Measurements from ENCODE around the gene TUBGCP3.

TUBGCP3 gene

DNA sequence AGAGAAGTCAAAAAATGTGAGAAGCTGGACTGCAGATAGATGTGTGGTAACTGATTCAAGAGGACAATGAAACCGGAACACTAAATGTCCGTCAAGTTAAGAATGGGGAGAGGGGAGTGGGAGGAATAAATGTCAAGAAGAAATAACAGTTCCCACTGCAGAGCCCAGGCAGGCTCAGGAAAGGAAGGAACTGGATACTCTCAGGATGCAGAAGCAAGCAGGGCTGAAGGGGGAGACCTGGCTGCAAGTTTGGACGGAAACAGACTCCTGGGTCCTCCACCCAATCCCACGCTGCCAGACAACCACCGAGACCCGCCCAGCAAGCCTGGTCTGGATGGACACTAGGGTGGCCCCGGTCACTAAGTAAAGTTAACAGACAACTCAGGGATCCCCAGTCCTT lies 18.1 kb downstream of the TUBGCP3 start:
- Histone ChIP-seq H3F3A (ENCODE audit: insufficient read depth) (no peaks in the 10 kb centered on the region), H3K9ac (ENCODE audit: low read length) (no peak overlapping the region), H3K27me3 (ENCODE audit: low read length) (no peaks in the 10 kb centered on the region), H3K36me3 (ENCODE audit: low read length) (peaks cover 22% of the 10 kb centered on the region; the same call in 1 of the 2 replicates), H3K9me2 (replicated peaks; ENCODE audit: insufficient read depth, low read length) (no peaks in the 10 kb centered on the region), H3K27ac (ENCODE audit: low read depth, low read length) (no peak overlapping the region), H3K79me2 (ENCODE audit: insufficient read depth, low read length) (peaks cover 86% of the 10 kb centered on the region), H3K4me2 (ENCODE audit: low read depth, low read length, poor library complexity, severe bottlenecking) (no peak overlapping the region), H4K20me1 (ENCODE audit: low read depth, low read length) (peaks cover 36% of the 10 kb centered on the region), H3K4me3 (ENCODE audit: insufficient read depth, low read length, poor library complexity, severe bottlenecking) (no peak overlapping the region), H2AFZ (ENCODE audit: low read depth, low read length, severe bottlenecking) (no peak overlapping the region), H3K9me3 (ENCODE audit: insufficient read depth, low read length) (no peaks in the 10 kb centered on the region)
- TF ChIP-seq, protein P1, sequence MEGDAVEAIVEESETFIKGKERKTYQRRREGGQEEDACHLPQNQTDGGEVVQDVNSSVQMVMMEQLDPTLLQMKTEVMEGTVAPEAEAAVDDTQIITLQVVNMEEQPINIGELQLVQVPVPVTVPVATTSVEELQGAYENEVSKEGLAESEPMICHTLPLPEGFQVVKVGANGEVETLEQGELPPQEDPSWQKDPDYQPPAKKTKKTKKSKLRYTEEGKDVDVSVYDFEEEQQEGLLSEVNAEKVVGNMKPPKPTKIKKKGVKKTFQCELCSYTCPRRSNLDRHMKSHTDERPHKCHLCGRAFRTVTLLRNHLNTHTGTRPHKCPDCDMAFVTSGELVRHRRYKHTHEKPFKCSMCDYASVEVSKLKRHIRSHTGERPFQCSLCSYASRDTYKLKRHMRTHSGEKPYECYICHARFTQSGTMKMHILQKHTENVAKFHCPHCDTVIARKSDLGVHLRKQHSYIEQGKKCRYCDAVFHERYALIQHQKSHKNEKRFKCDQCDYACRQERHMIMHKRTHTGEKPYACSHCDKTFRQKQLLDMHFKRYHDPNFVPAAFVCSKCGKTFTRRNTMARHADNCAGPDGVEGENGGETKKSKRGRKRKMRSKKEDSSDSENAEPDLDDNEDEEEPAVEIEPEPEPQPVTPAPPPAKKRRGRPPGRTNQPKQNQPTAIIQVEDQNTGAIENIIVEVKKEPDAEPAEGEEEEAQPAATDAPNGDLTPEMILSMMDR (IDR thresholded peaks at IDR 0.05; ENCODE audit: insufficient read depth, low read length, poor library complexity, severe bottlenecking), result no peak
- TF ChIP-seq EZH2phosphoT487 (conservative IDR thresholded peaks at IDR 0.05; ENCODE audit: low read length), result no peak

DNA sequence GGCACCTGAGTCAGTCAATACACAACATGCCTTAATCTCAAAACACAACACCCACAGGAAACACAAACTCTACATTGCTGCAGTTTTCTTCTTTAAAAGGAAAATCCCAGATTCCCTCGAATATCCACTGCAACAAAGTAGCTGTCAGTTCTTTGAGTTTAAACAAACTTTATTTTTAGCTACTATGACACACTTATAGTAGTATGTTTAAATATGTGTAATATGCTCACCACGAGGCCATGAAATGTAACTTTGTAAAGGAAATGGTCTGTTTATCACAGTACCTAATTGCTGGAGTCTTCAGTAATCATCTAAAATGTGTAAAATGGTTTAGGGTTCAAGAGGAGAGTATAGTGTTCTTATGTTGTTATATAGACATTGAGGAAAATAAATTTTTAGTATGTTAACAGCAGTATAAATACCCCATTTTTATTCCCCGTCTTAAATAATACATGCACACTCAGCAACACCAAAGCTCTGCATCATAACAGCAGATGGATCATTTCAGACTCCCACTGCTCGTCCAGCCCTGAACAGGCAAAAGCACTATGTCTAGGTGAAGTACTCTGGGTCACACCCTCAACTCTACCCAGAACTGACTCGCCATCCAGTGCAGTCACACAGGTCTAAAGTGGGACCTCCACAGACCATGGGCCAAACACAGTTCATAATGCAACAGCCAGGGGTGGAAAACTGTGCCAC lies 20.6 kb downstream of the TUBGCP3 start:
- Histone ChIP-seq H3K27me3 (ENCODE audit: low read length) (no peaks in the 10 kb centered on the region), H3K27ac (ENCODE audit: low read depth, low read length) (no peak overlapping the region), H2AFZ (ENCODE audit: low read depth, low read length, severe bottlenecking) (no peak overlapping the region), H3K9me3 (ENCODE audit: insufficient read depth, low read length) (no peaks in the 10 kb centered on the region), H3K79me2 (ENCODE audit: insufficient read depth, low read length) (peaks cover 84% of the 10 kb centered on the region), H3F3A (ENCODE audit: insufficient read depth) (no peaks in the 10 kb centered on the region), H3K4me3 (ENCODE audit: insufficient read depth, low read length, poor library complexity, severe bottlenecking) (no peak overlapping the region), H3K4me2 (ENCODE audit: low read depth, low read length, poor library complexity, severe bottlenecking) (no peak overlapping the region), H4K20me1 (ENCODE audit: low read depth, low read length) (peaks cover 22% of the 10 kb centered on the region; the same call in 1 of the 2 replicates), H3K36me3 (ENCODE audit: low read length) (peaks cover 32% of the 10 kb centered on the region; the same call in 1 of the 2 replicates), H3K9me2 (replicated peaks; ENCODE audit: insufficient read depth, low read length) (no peaks in the 10 kb centered on the region), H3K9ac (ENCODE audit: low read length) (no peak overlapping the region)
- TF ChIP-seq, protein P1 (IDR thresholded peaks at IDR 0.05; ENCODE audit: insufficient read depth, low read length, poor library complexity, severe bottlenecking), result no peak
- no peak for TF ChIP-seq EZH2phosphoT487 (conservative IDR thresholded peaks at IDR 0.05; ENCODE audit: low read length)

DNA sequence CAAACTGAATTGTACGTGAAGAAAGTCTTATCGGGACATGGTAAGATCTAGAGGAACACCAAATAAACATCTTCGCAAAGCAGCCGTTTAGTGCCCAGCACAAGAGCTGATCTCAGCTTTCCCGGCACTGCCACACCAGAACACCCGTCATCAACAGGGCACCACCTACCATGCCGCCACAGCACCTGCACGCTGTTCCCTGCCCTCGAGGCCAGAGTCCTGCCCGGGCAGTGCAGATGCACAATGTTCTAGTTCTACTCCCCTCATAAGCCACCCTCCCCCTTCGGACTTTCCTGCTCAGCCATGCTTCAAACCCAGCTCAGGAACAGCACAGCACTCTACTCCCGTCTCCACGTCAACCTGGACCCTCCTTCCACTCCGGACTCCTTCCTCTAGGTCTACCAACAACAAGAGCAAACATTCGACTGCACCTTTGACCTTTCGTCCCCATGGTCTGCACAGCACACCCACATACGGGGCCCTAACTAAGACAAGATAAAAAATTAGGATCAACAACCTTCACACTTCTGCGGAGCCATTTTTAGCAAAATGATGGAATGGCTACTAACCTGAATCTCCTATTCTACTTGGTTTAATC lies 25.1 kb downstream of the TUBGCP3 start:
- Histone ChIP-seq H3K9ac (ENCODE audit: low read length) (no peak overlapping the region), H3K4me3 (ENCODE audit: insufficient read depth, low read length, poor library complexity, severe bottlenecking) (no peak overlapping the region), H3K4me2 (ENCODE audit: low read depth, low read length, poor library complexity, severe bottlenecking) (no peak overlapping the region), H3K27ac (ENCODE audit: low read depth, low read length) (no peak overlapping the region), H3F3A (ENCODE audit: insufficient read depth) (no peaks in the 10 kb centered on the region), H2AFZ (ENCODE audit: low read depth, low read length, severe bottlenecking) (no peak overlapping the region), H3K36me3 (ENCODE audit: low read length) (peaks cover 34% of the 10 kb centered on the region; the same call in 1 of the 2 replicates), H3K9me2 (replicated peaks; ENCODE audit: insufficient read depth, low read length) (no peaks in the 10 kb centered on the region), H3K9me3 (ENCODE audit: insufficient read depth, low read length) (no peaks in the 10 kb centered on the region), H3K27me3 (ENCODE audit: low read length) (no peaks in the 10 kb centered on the region), H4K20me1 (ENCODE audit: low read depth, low read length) (no peaks in the 10 kb centered on the region; the same call in 1 of the 2 replicates), H3K79me2 (ENCODE audit: insufficient read depth, low read length) (peaks cover 68% of the 10 kb centered on the region)
- TF ChIP-seq, protein P1 (IDR thresholded peaks at IDR 0.05; ENCODE audit: insufficient read depth, low read length, poor library complexity, severe bottlenecking), result no peak
- no peak for TF ChIP-seq EZH2phosphoT487 (conservative IDR thresholded peaks at IDR 0.05; ENCODE audit: low read length)

All from SU-DHL-6 (cell line).